GM12878 (cell line): ENCODE data around the gene TP73. TPM values are rescaled to one million over a fixed set of nuclear protein-coding genes. Genes with fewer than 3 reads are reported as not detected.

Source experiments
- ATAC-seq: fragments of 200-7000 bp; cut with Tn5 transposase; 3 replicates; pipeline ENCODE4 v1.9.1; 2020; ENCODE audit warnings: mild to moderate bottlenecking, moderate library complexity
- BruUV-seq: library from RNA; stranded (reverse); fragments of 400-500 nt; replicated peaks from 2 replicates; lab custom pipeline; 2021; lab: Mats Ljungman, UMichigan
- CTCF ChIA-PET: fragments of 300-600 bp; sonication (Branson Sonifier 250); formaldehyde crosslinking; extraction: SDS; loops from one replicate; lab custom pipeline; 2021; ENCODE audit warnings: inconsistent platforms; lab: Yijun Ruan, JAX
- POLR2A ChIA-PET: fragments of 350-600 bp; formaldehyde crosslinking; extraction: SDS; loops from one replicate; lab custom pipeline; 2021; ENCODE audit warnings: inconsistent platforms; lab: Charles Lee
- RAD21 ChIA-PET: fragments of 300-600 bp; sonication (Branson Sonifier 250); formaldehyde crosslinking; loops from one replicate; lab custom pipeline; 2023; ENCODE audit warnings: antibody characterized with exemption; ENCODE audit not compliant: unreplicated experiment; lab: Charles Lee
- SMC1A ChIA-PET: fragments of 300-600 bp; sonication (Branson Sonifier 250); formaldehyde crosslinking; loops from one replicate; lab custom pipeline; 2023; ENCODE audit not compliant: unreplicated experiment, uncharacterized antibody; lab: Charles Lee
- DNase-seq: peaks from one replicate; pipeline ENCODE4 v3.0.0-alpha.2; 2011; ENCODE audit warnings: low read depth, low spot score
- FAIRE-seq: peaks from 3 replicates; lab custom pipeline; 2011; peaks lifted over from hg19 to GRCh38; lab: Jason Lieb, UNC
- H2AFZ ChIP-seq: 2 replicates; pipeline ENCODE4 v1.6.0; 2011; ENCODE audit warnings: low read depth, low read length, control low read depth; ENCODE audit not compliant: control insufficient read depth
- H3K27ac ChIP-seq: 2 replicates; pipeline ENCODE4 v1.5.1; 2011; ENCODE audit warnings: control low read depth; ENCODE audit not compliant: control insufficient read depth, insufficient read depth
- H3K27me3 ChIP-seq, 2 experiments: replicated peaks in 1 of 2; 2 replicates each; pipeline versions ENCODE4 v1.6.0 to v1.6.1; 2011; ENCODE audit warnings: low read length in 1 of 2; ENCODE audit not compliant: control insufficient read depth in 2 of 2, insufficient read depth in 2 of 2
- H3K36me3 ChIP-seq, 2 experiments: 2 replicates each; pipeline ENCODE4 v1.5.1; 2011; ENCODE audit warnings: low read length in 1 of 2; ENCODE audit not compliant: control insufficient read depth in 2 of 2, insufficient read depth in 2 of 2
- H3K4me1 ChIP-seq: 2 replicates; pipeline ENCODE4 v1.6.1; 2011; ENCODE audit warnings: mild to moderate bottlenecking, low read length, moderate library complexity, mixed read lengths; ENCODE audit not compliant: control insufficient read depth, insufficient read depth
- H3K4me2 ChIP-seq: 2 replicates; pipeline ENCODE4 v1.6.0; 2011; ENCODE audit warnings: control low read depth; ENCODE audit not compliant: control insufficient read depth, insufficient read depth
- H3K4me3 ChIP-seq: fragments of 200-600 bp; sonication (generic); 2 replicates; pipeline ENCODE4 v1.5.1; 2016
- H3K79me2 ChIP-seq: 2 replicates; pipeline ENCODE4 v1.6.0; 2011; ENCODE audit warnings: low read length; ENCODE audit not compliant: control insufficient read depth, insufficient read depth
- H3K9ac ChIP-seq: 2 replicates; pipeline ENCODE4 v1.8.0; 2011; ENCODE audit warnings: low read length, control low read depth, mixed read lengths; ENCODE audit not compliant: control insufficient read depth, insufficient read depth
- H3K9me3 ChIP-seq: replicated peaks from 3 replicates; pipeline ENCODE4 v1.5.1; 2011; ENCODE audit warnings: mild to moderate bottlenecking, low read length; ENCODE audit not compliant: control insufficient read depth, insufficient read depth
- H4K20me1 ChIP-seq: 2 replicates; pipeline ENCODE4 v1.6.0; 2011; ENCODE audit not compliant: control insufficient read depth, insufficient read depth
- DPF2 ChIP-seq: fragments of 450-650 bp; IDR thresholded peaks from 2 replicates; pipeline ENCODE4 v1.6.1; 2017; ENCODE audit warnings: mild to moderate bottlenecking
- IKZF2 ChIP-seq, 2 experiments: fragments of 450-650 bp; IDR thresholded peaks; 2 replicates each; pipeline ENCODE4 v1.6.1; 2017; ENCODE audit warnings: mild to moderate bottlenecking in 2 of 2, moderate library complexity in 2 of 2
- NR2F1 ChIP-seq: fragments of 450-650 bp; conservative IDR thresholded peaks from 2 replicates; pipeline ENCODE4 v1.6.1; 2017; ENCODE audit warnings: mild to moderate bottlenecking
- POLR2AphosphoS2 ChIP-seq: IDR thresholded peaks from 2 replicates; pipeline ENCODE4 v1.6.1; 2011; ENCODE audit warnings: low read depth, mild to moderate bottlenecking, low read length, improper control_type of control experiment, moderate library complexity
- RUNX3 ChIP-seq: IDR thresholded peaks from 2 replicates; pipeline ENCODE4 v1.6.1; 2012; ENCODE audit warnings: low read length, inconsistent platforms
- STAT1 ChIP-seq: fragments of 450-650 bp; conservative IDR thresholded peaks from 2 replicates; pipeline ENCODE4 v1.6.1; 2014; ENCODE audit warnings: antibody characterized with exemption, mild to moderate bottlenecking
- TCF12 ChIP-seq: IDR thresholded peaks from 2 replicates; pipeline ENCODE4 v1.6.1; 2011; ENCODE audit warnings: low read depth, mild to moderate bottlenecking, low read length
- YY1 ChIP-seq: IDR thresholded peaks from 2 replicates; pipeline ENCODE4 v1.6.1; 2011; ENCODE audit warnings: low read depth, mild to moderate bottlenecking, low read length
- ZZZ3 ChIP-seq: IDR thresholded peaks from 2 replicates; pipeline ENCODE4 v1.6.1; 2011; ENCODE audit warnings: low read depth; ENCODE audit not compliant: control insufficient read depth, insufficient read length
- WGBS: methylation state at CpG from one replicate; pipeline ENCODE4 v1.1.6; 2016; ENCODE audit warnings: low lambda C conversion rate; ENCODE audit not compliant: insufficient replicate concordance, insufficient coverage; ENCODE audit errors: missing lambda C conversion rate; 5-methylcytosine and 5-hydroxymethylcytosine counted together
- in situ Hi-C: fragments of 300-500 bp; cut with MboI; formaldehyde crosslinking; loops from 9 replicates; pipeline ENCODE4 v1.14.3; 2018; ENCODE audit warnings: mixed read lengths
- intact Hi-C: fragments of 100-400 bp; cut with micrococcal nuclease; formaldehyde crosslinking; loops from one replicate; pipeline ENCODE4 v1.14.2; 2022; ENCODE audit not compliant: unreplicated experiment
- polyA plus RNA-seq, 11 experiments: library from polyadenylated mRNA; depleted of rRNA in 4 of 11; unstranded in 6 of 11; stranded (reverse) in 5 of 11; fragments of >200 nt; fragmentation: Nextera tagmentation in 4 of 11; fragmentation: Illumina TruSeq in 1 of 11; extraction: Ambion mirVana in 4 of 11; extraction: Trizol in 1 of 11; gene quantifications; 1 replicate in 1 of 11; 2 replicates in 10 of 11; pipeline versions ENCODE4 v1.2.1 to v1.2.3, GENCODE V29; 2011 to 2016; ENCODE audit warnings: inconsistent platforms in 2 of 11, missing spikeins in 2 of 11, low read depth in 1 of 11
- total RNA-seq, 4 experiments: library from RNA; depleted of rRNA in 3 of 4; stranded (reverse); fragments of >200 nt in 3 of 4; fragmentation: Illumina TruSeq in 1 of 4; extraction: Trizol in 1 of 4; gene quantifications; 2 replicates each; pipeline versions ENCODE4 v1.2.1 to v1.2.3, GENCODE V29; 2013 to 2021
- TF ChIP-seq, protein P1 (sequence below): fragments of 450-650 bp; IDR thresholded peaks from 2 replicates; pipeline ENCODE4 v1.6.1; 2016; ENCODE audit warnings: mild to moderate bottlenecking, moderate library complexity, borderline replicate concordance
- TF ChIP-seq, protein P2 (sequence below): IDR thresholded peaks from 2 replicates; pipeline ENCODE4 v1.6.1; 2012; ENCODE audit warnings: low read depth, low read length, improper control_type of control experiment
- TF ChIP-seq, protein P3 (sequence below): fragments of 450-650 bp; IDR thresholded peaks from 2 replicates; pipeline ENCODE4 v1.6.1; 2017; ENCODE audit warnings: mild to moderate bottlenecking, moderate library complexity

TP73 gene
- total and polyA plus RNA-seq, 10 of the 15 experiments (the other 5 are each of a cell fraction or from before 2014, with no cell fraction given), result 0.08 to 54.2 (median 14.9) TPM

DNA sequence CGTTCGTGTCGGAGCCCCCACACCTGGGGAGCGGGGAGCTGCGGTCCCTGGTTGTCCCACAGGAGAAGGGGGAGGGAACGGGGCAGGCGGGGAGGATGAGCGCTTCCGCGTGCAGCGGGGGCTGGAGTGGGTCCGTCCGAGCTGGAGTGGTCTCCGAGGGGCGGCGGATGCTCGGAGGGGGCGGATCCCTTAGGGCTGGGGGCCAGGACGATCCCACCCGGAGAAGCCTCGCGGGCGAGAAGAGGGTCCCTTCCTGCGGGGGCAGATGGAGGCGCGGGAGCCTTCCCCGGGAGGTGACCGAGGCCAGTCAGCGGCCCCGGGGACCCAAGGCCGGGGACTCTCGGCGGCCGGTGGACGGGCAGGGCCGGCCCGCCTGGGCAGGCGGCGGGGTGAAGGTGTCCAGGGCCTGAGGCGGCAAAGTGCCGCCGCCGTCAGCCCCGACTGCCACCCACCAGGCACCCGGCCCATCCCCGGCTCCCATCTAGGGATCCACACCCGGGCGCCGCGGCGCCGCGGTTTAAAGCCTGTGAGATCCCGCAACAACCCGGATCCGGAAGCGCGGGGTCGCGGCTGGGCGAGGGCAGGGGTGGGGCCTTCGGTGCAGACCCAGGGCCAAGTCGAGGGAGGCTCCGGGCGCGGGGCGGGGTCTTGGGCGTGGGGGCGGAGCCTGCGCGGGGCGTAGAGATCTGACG is 94.7 kb downstream of the TP73 start:
- ATAC-seq (peak; percentile 98), DNase-seq (peak; percentile 21), FAIRE-seq (peak; percentile 81)
- peaks cover 2% of the 10 kb centered on the region in 2 experiments; a peak in 3 of 4 replicates for H3K36me3 ChIP-seq
- H3K9me3 ChIP-seq, result no peaks in the 10 kb centered on the region
- ChIA-PET RAD21 (interaction anchor here (0.6 kb wide), 1 partner anchor 52 kb away, joined by 3 read pairs; no protein-coding TSS in a partner anchor), CTCF (no interaction called here), POLR2A (no interaction called here), SMC1A (no interaction called here)
- no peaks in the 10 kb centered on the region for H4K20me1 ChIP-seq
- intact Hi-C loops, result no loop called here
- H3K4me3 ChIP-seq, result peak overlapping the region; percentile 70
- H3K9ac ChIP-seq, result peak overlapping the region; percentile 54
- TSS peak; percentile 70 for BruUV-seq
- 9% methylated on average over 19 of the region's 73 CpGs for WGBS
- H2AFZ ChIP-seq, result peak overlapping the region; percentile 63
- peak overlapping the region; percentile 87 for H3K4me2 ChIP-seq
- peaks cover 11% of the 10 kb centered on the region for H3K4me1 ChIP-seq
- H3K27ac ChIP-seq, result no peak overlapping the region
- H3K79me2 ChIP-seq, result no peaks in the 10 kb centered on the region
- no peaks in the 10 kb centered on the region for H3K27me3 ChIP-seq
- in situ Hi-C loops, result no loop called here
- TF ChIP-seq, protein P1, sequence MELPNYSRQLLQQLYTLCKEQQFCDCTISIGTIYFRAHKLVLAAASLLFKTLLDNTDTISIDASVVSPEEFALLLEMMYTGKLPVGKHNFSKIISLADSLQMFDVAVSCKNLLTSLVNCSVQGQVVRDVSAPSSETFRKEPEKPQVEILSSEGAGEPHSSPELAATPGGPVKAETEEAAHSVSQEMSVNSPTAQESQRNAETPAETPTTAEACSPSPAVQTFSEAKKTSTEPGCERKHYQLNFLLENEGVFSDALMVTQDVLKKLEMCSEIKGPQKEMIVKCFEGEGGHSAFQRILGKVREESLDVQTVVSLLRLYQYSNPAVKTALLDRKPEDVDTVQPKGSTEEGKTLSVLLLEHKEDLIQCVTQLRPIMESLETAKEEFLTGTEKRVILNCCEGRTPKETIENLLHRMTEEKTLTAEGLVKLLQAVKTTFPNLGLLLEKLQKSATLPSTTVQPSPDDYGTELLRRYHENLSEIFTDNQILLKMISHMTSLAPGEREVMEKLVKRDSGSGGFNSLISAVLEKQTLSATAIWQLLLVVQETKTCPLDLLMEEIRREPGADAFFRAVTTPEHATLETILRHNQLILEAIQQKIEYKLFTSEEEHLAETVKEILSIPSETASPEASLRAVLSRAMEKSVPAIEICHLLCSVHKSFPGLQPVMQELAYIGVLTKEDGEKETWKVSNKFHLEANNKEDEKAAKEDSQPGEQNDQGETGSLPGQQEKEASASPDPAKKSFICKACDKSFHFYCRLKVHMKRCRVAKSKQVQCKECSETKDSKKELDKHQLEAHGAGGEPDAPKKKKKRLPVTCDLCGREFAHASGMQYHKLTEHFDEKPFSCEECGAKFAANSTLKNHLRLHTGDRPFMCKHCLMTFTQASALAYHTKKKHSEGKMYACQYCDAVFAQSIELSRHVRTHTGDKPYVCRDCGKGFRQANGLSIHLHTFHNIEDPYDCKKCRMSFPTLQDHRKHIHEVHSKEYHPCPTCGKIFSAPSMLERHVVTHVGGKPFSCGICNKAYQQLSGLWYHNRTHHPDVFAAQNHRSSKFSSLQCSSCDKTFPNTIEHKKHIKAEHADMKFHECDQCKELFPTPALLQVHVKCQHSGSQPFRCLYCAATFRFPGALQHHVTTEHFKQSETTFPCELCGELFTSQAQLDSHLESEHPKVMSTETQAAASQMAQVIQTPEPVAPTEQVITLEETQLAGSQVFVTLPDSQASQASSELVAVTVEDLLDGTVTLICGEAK, result peak; percentile 80
- TF ChIP-seq TCF12 (no peak), IKZF2 (IDR thresholded peaks at IDR 0.05) (no peak), NR2F1 (0 out of 2 replicates have a peak, but pooled peaks have one; percentile 29), STAT1 (no peak), DPF2 (peak; percentile 38; the same call in 1 of the 2 replicates), ZZZ3 (no peak), RUNX3 (peak; percentile 63), POLR2AphosphoS2 (0 out of 2 replicates have a peak, but pooled peaks have one; percentile 42), YY1 (peak; percentile 28; the same call in 1 of the 2 replicates)
- TF ChIP-seq, protein P2, sequence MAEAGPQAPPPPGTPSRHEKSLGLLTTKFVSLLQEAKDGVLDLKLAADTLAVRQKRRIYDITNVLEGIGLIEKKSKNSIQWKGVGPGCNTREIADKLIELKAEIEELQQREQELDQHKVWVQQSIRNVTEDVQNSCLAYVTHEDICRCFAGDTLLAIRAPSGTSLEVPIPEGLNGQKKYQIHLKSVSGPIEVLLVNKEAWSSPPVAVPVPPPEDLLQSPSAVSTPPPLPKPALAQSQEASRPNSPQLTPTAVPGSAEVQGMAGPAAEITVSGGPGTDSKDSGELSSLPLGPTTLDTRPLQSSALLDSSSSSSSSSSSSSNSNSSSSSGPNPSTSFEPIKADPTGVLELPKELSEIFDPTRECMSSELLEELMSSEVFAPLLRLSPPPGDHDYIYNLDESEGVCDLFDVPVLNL, result peak; percentile 44; the same call in 1 of the 2 replicates
- TF ChIP-seq, protein P3, sequence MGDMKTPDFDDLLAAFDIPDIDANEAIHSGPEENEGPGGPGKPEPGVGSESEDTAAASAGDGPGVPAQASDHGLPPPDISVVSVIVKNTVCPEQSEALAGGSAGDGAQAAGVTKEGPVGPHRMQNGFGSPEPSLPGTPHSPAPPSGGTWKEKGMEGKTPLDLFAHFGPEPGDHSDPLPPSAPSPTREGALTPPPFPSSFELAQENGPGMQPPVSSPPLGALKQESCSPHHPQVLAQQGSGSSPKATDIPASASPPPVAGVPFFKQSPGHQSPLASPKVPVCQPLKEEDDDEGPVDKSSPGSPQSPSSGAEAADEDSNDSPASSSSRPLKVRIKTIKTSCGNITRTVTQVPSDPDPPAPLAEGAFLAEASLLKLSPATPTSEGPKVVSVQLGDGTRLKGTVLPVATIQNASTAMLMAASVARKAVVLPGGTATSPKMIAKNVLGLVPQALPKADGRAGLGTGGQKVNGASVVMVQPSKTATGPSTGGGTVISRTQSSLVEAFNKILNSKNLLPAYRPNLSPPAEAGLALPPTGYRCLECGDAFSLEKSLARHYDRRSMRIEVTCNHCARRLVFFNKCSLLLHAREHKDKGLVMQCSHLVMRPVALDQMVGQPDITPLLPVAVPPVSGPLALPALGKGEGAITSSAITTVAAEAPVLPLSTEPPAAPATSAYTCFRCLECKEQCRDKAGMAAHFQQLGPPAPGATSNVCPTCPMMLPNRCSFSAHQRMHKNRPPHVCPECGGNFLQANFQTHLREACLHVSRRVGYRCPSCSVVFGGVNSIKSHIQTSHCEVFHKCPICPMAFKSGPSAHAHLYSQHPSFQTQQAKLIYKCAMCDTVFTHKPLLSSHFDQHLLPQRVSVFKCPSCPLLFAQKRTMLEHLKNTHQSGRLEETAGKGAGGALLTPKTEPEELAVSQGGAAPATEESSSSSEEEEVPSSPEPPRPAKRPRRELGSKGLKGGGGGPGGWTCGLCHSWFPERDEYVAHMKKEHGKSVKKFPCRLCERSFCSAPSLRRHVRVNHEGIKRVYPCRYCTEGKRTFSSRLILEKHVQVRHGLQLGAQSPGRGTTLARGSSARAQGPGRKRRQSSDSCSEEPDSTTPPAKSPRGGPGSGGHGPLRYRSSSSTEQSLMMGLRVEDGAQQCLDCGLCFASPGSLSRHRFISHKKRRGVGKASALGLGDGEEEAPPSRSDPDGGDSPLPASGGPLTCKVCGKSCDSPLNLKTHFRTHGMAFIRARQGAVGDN, result peak; percentile 32; the same call in 1 of the 2 replicates
